Measurements from ENCODE around the gene GREB1L.
"Not testable (repeated sequence)": the region's sequence is repeated elsewhere in the genome, so short reads cannot be mapped to it uniquely, and the experiment has no call there.

The GREB1L gene

GRCh38 chr18:21242141-21242779 is at the start of gene GREB1L:
Gene GREB1L, plus strand, starts transcription at chr18:21242232. Its CDS starts 141,287 bp downstream, at chr18:21383519.
- peak; percentile 20 to 36 for DNase-seq

- no peak for DNase-seq
These were observed 49.8 kb upstream of the GREB1L start for GRCh38 chr18:21192308-21192624.

- DNase-seq = no peak
These were observed 46.9 kb upstream of the GREB1L start for GRCh38 chr18:21194871-21195771.

GRCh38 chr18:21196426-21196825 is 45.6 kb upstream of the GREB1L start:
- no peak for DNase-seq

- no peak for DNase-seq
These were observed 38.9 kb upstream of the GREB1L start for GRCh38 chr18:21203126-21203525.

- no peak for DNase-seq
These were observed 38.3 kb upstream of the GREB1L start for GRCh38 chr18:21203542-21204241.

- no peak for DNase-seq
These were observed 36.3 kb upstream of the GREB1L start for GRCh38 chr18:21205695-21206094.

GRCh38 chr18:21210278-21210677 is 31.8 kb upstream of the GREB1L start:
- no peak for DNase-seq

- no peak for DNase-seq
These were observed 31.2 kb upstream of the GREB1L start for GRCh38 chr18:21210784-21211183.

- not testable (repeated sequence) for DNase-seq
These were observed 27.6 kb upstream of the GREB1L start for GRCh38 chr18:21214409-21214808.

GRCh38 chr18:21215490-21215889 is 26.5 kb upstream of the GREB1L start:
- no peak for DNase-seq

- no peak for DNase-seq
These were observed 23.2 kb upstream of the GREB1L start for GRCh38 chr18:21218862-21219261.

- no peak for DNase-seq
These were observed 11.6 kb upstream of the GREB1L start for GRCh38 chr18:21230436-21230835.

GRCh38 chr18:21241301-21242048 is 557 bp upstream of the GREB1L start:
- DNase-seq = no peak

GRCh38 chr18:21242780-21243401 is 859 bp downstream of the GREB1L start:
- DNase-seq = no peak

- no peak for DNase-seq
These were observed 12.5 kb downstream of the GREB1L start for GRCh38 chr18:21254576-21254975.

GRCh38 chr18:21255211-21255610 is 13.2 kb downstream of the GREB1L start:
- no peak for DNase-seq

GRCh38 chr18:21257386-21257785 is 15.4 kb downstream of the GREB1L start:
- no peak for DNase-seq

- DNase-seq = no peak
These were observed 18.6 kb downstream of the GREB1L start for GRCh38 chr18:21260621-21261020.

GRCh38 chr18:21261352-21261751 is 19.3 kb downstream of the GREB1L start:
- no peak for DNase-seq

- DNase-seq = no peak
These were observed 20.2 kb downstream of the GREB1L start for GRCh38 chr18:21262244-21262643.

GRCh38 chr18:21262979-21263378 is 20.9 kb downstream of the GREB1L start:
- no peak for DNase-seq

- no peak for DNase-seq
These were observed 22.6 kb downstream of the GREB1L start for GRCh38 chr18:21264651-21265050.
